ENCODE results near the gene ZNF169.
"Not testable (repeated sequence)": the region's sequence is repeated elsewhere in the genome, so short reads cannot be mapped to it uniquely, and the experiment has no call there.

The ZNF169 gene

GRCh38 chr9:94270009-94270408 is 10.9 kb downstream of the ZNF169 start:
- no peak for TF ChIP-seq CTCF (IDR thresholded peaks at IDR 0.05; ENCODE audit: borderline replicate concordance, extremely low read depth, low read length, poor library complexity, severe bottlenecking)
- TF ChIP-seq EZH2 (IDR thresholded peaks at IDR 0.05; ENCODE audit: borderline replicate concordance, low read depth, low read length, severe bottlenecking): no peak
- Histone ChIP-seq H3K4me2 (ENCODE audit: insufficient read depth, low read length) (no peak overlapping the region), H3K36me3 (ENCODE audit: insufficient read depth, low read length) (no peaks in the 10 kb centered on the region)

GRCh38 chr9:94277029-94277428 is 17.9 kb downstream of the ZNF169 start:
- not testable (repeated sequence) for ATAC-seq (ENCODE audit: insufficient read depth, low read depth); H3K9ac ChIP-seq (ENCODE audit: low read depth, low read length); H3K79me2 ChIP-seq (ENCODE audit: insufficient read depth, low read length); H3K4me3 ChIP-seq (ENCODE audit: low read depth in 1 of 2, low read length in 2 of 2); H3K27ac ChIP-seq (ENCODE audit: low read length); H4K20me1 ChIP-seq (ENCODE audit: insufficient read depth, low read length); DNase-seq; H3K4me1 ChIP-seq (ENCODE audit: insufficient read depth, low read length); H3K27me3 ChIP-seq (ENCODE audit: insufficient read depth, low read length, poor library complexity); H2AFZ ChIP-seq (ENCODE audit: low read depth, low read length); H3K4me2 ChIP-seq (ENCODE audit: insufficient read depth, low read length)
- peaks cover 25% of the 10 kb centered on the region for H3K36me3 ChIP-seq (ENCODE audit: insufficient read depth, low read length)
- peaks cover 10% of the 10 kb centered on the region for H3K9me3 ChIP-seq (ENCODE audit: insufficient read depth, low read length, severe bottlenecking)

More at GRCh38 chr9:94270009-94270408, 10.9 kb downstream of the ZNF169 start:
- H3K4me1 ChIP-seq (ENCODE audit: insufficient read depth, low read length): no peaks in the 10 kb centered on the region
- peaks cover 16% of the 10 kb centered on the region for H3K9me3 ChIP-seq (ENCODE audit: insufficient read depth, low read length, severe bottlenecking)
- DNase-seq (no peak), ATAC-seq (ENCODE audit: insufficient read depth, low read depth) (no peak)
- H3K4me3 ChIP-seq (ENCODE audit: low read depth in 1 of 2, low read length in 2 of 2): no peak overlapping the region
- H3K9ac ChIP-seq (ENCODE audit: low read depth, low read length): no peak overlapping the region
- H3K79me2 ChIP-seq (ENCODE audit: insufficient read depth, low read length): peaks cover 9% of the 10 kb centered on the region; the same call in 1 of the 2 replicates
- no peaks in the 10 kb centered on the region for H4K20me1 ChIP-seq (ENCODE audit: insufficient read depth, low read length)
- H2AFZ ChIP-seq (ENCODE audit: low read depth, low read length): no peak overlapping the region
- H3K27ac ChIP-seq (ENCODE audit: low read length): no peak overlapping the region
- H3K27me3 ChIP-seq (ENCODE audit: insufficient read depth, low read length, poor library complexity): no peaks in the 10 kb centered on the region

GRCh38 chr9:94277885-94278536 is 18.9 kb downstream of the ZNF169 start:
- peaks cover 10% of the 10 kb centered on the region for H3K9me3 ChIP-seq (ENCODE audit: insufficient read depth, low read length, severe bottlenecking)
- no peak for TF ChIP-seq EZH2 (IDR thresholded peaks at IDR 0.05; ENCODE audit: borderline replicate concordance, low read depth, low read length, severe bottlenecking)
- H3K4me1 ChIP-seq (ENCODE audit: insufficient read depth, low read length): no peaks in the 10 kb centered on the region
- no peak overlapping the region for H3K9ac ChIP-seq (ENCODE audit: low read depth, low read length)
- H4K20me1 ChIP-seq (ENCODE audit: insufficient read depth, low read length): no peaks in the 10 kb centered on the region
- peaks cover 4% of the 10 kb centered on the region; the same call in 1 of the 2 replicates for H3K79me2 ChIP-seq (ENCODE audit: insufficient read depth, low read length)
- no peak overlapping the region for H3K4me2 ChIP-seq (ENCODE audit: insufficient read depth, low read length)
- no peak overlapping the region for H3K27ac ChIP-seq (ENCODE audit: low read length)
- no peak for DNase-seq
- H3K36me3 ChIP-seq (ENCODE audit: insufficient read depth, low read length): peaks cover 28% of the 10 kb centered on the region
- H2AFZ ChIP-seq (ENCODE audit: low read depth, low read length): no peak overlapping the region
- H3K27me3 ChIP-seq (ENCODE audit: insufficient read depth, low read length, poor library complexity): no peaks in the 10 kb centered on the region
- no peak for ATAC-seq (ENCODE audit: insufficient read depth, low read depth)
- H3K4me3 ChIP-seq (ENCODE audit: low read depth in 1 of 2, low read length in 2 of 2): no peak overlapping the region

GRCh38 chr9:94280409-94280989 is 21.4 kb downstream of the ZNF169 start:
- H2AFZ ChIP-seq (ENCODE audit: low read depth, low read length): no peak overlapping the region
- H4K20me1 ChIP-seq (ENCODE audit: insufficient read depth, low read length): no peaks in the 10 kb centered on the region
- H3K9me3 ChIP-seq (ENCODE audit: insufficient read depth, low read length, severe bottlenecking): peaks cover 10% of the 10 kb centered on the region
- no peaks in the 10 kb centered on the region for H3K79me2 ChIP-seq (ENCODE audit: insufficient read depth, low read length)
- no peak for TF ChIP-seq EZH2 (IDR thresholded peaks at IDR 0.05; ENCODE audit: borderline replicate concordance, low read depth, low read length, severe bottlenecking)
- TF ChIP-seq CTCF (IDR thresholded peaks at IDR 0.05; ENCODE audit: borderline replicate concordance, extremely low read depth, low read length, poor library complexity, severe bottlenecking): no peak
- H3K4me3 ChIP-seq (ENCODE audit: low read depth in 1 of 2, low read length in 2 of 2): no peak overlapping the region
- no peaks in the 10 kb centered on the region for H3K4me1 ChIP-seq (ENCODE audit: insufficient read depth, low read length)
- H3K36me3 ChIP-seq (ENCODE audit: insufficient read depth, low read length): peaks cover 28% of the 10 kb centered on the region
- H3K27me3 ChIP-seq (ENCODE audit: insufficient read depth, low read length, poor library complexity): no peaks in the 10 kb centered on the region
- ATAC-seq (ENCODE audit: insufficient read depth, low read depth) (no peak), DNase-seq (no peak)
- no peak overlapping the region for H3K27ac ChIP-seq (ENCODE audit: low read length)
- no peak overlapping the region for H3K4me2 ChIP-seq (ENCODE audit: insufficient read depth, low read length)
- no peak overlapping the region for H3K9ac ChIP-seq (ENCODE audit: low read depth, low read length)

Measured in DND-41 (cell line).